Adrenal gland (tissue), 12 donors: ENCODE results near the gene F12. TPM values are rescaled to one million over a fixed set of nuclear protein-coding genes. Genes with fewer than 3 reads are reported as not detected.

ENCODE experiments used
- DNase-seq, 7 donors: peaks; one replicate each; pipeline ENCODE4 v3.0.0-alpha.2; 2019 to 2020
- H3K27ac ChIP-seq, 5 donors: fragments of 200-600 bp; sonication (generic) in 4 of 5; 1 replicate in 3 of 5; 2 replicates in 2 of 5; pipeline versions ENCODE4 v1.5.1 to v1.8.0; 2016 to 2020; ENCODE audit warnings: mild to moderate bottlenecking in 1 of 5
- H3K27me3 ChIP-seq: fragments of 200-600 bp; 2 replicates; pipeline ENCODE4 v1.8.0; 2021
- H3K36me3 ChIP-seq, 2 donors: fragments of 200-600 bp; replicated peaks in 1 of 2; 1 replicate in 1 of 2; 2 replicates in 1 of 2; pipeline versions ENCODE4 v1.5.1 to v1.8.0; 2018 to 2022
- H3K4me1 ChIP-seq, 2 donors: fragments of 200-600 bp; replicated peaks in 1 of 2; 1 replicate in 1 of 2; 2 replicates in 1 of 2; pipeline versions ENCODE4 v1.5.1 to v1.8.0; 2018 to 2021
- H3K4me3 ChIP-seq, 4 donors: fragments of 200-600 bp; sonication (generic) in 3 of 4; one replicate each; pipeline ENCODE4 v1.5.1; 2016 to 2018
- H3K9me3 ChIP-seq, 3 donors: fragments of 200-600 bp; sonication (generic) in 1 of 3; replicated peaks in 1 of 3; 1 replicate in 2 of 3; 2 replicates in 1 of 3; pipeline versions ENCODE4 v1.5.1 to v1.8.0; 2016 to 2021
- CTCF ChIP-seq, 6 experiments: fragments of 450-650 bp in 4 of 6; fragments of 200-600 bp in 2 of 6; sonication (generic) in 1 of 6; IDR thresholded peaks; 1 replicate in 5 of 6; 2 replicates in 1 of 6; pipeline versions ENCODE4 v1.5.1 to v1.8.0; 2016 to 2021; ENCODE audit warnings: antibody characterized with exemption in 6 of 6, mild to moderate bottlenecking in 2 of 6, moderate library complexity in 1 of 6
- POLR2A ChIP-seq, 2 donors: fragments of 450-650 bp; IDR thresholded peaks; one replicate each; pipeline ENCODE4 v1.6.1; 2017; ENCODE audit warnings: antibody characterized with exemption in 2 of 2, mild to moderate bottlenecking in 2 of 2, moderate library complexity in 1 of 2
- WGBS, 4 donors: extraction: QIAGEN DNeasy Blood & Tissue Kit in 2 of 4; methylation state at CpG; one replicate each; pipeline versions ENCODE4 v1.1.5 to v1.1.7; 2013 to 2017; 5-methylcytosine and 5-hydroxymethylcytosine counted together
- intact Hi-C, 2 donors: fragments of 100-400 bp; cut with DNase I; formaldehyde crosslinking; loops; one replicate each; pipeline versions ENCODE4 v1.14.1 to v1.15.0; 2022 to 2023
- polyA plus RNA-seq, 3 donors: library from polyadenylated mRNA; stranded (reverse); fragments of 200-250 nt in 2 of 3; fragments of 350-450 nt in 1 of 3; fragmentation: Illumina TruSeq in 1 of 3; extraction: RNeasy Lipid Tissue Mini Kit (QIAGEN cat#74804) in 1 of 3; gene quantifications; one replicate each; pipeline ENCODE4 v1.2.3, GENCODE V29; 2013 to 2014
- total RNA-seq, 9 donors: library from RNA; depleted of rRNA in 4 of 9; stranded (reverse); fragments of >200 nt in 4 of 9; fragments of 120-200 nt in 1 of 9; fragmentation: NEBNext Ultra II Directional in 1 of 9; extraction: Animal tissue kit (Norgen Biotek cat#: 25700) in 1 of 9; gene quantifications; one replicate each; pipeline versions ENCODE4 v1.1.0 to v1.2.4, GENCODE V29; 2013 to 2023
- donor health status: healthy with polysubstance abuse.
- donor health status: Bipolar disorder and iron deficiency.
- donor health status: DM: yes; HTN: yes; CAD: no.
- donor health status: DM: no; HTN: no; CAD: no.
- donor health status: DM: no; HTN: no; CAD: no.
- donor health status: DM: yes; HTN: yes; CAD: no.

F12 gene
- total and polyA plus RNA-seq, 12 donors, result 0.11 to 0.80 (median 0.36) TPM; not detected in 3

- TF ChIP-seq POLR2A (IDR thresholded peaks at IDR 0.05) (no peak), CTCF (IDR thresholded peaks at IDR 0.05) (no peak)
- WGBS, 4 donors, result 54 to 78% (median 75%) methylated on average over 9 to 14 of the region's 14 CpGs
- Histone ChIP-seq H3K36me3 (no peaks in the 10 kb centered on the region), H3K27me3 (peaks cover 11% of the 10 kb centered on the region), H3K9me3 (no peaks in the 10 kb centered on the region), H3K4me1 (no peaks in the 10 kb centered on the region), H3K4me3 (no peak overlapping the region), H3K27ac (no peak overlapping the region)
- intact Hi-C loops, result loop anchor here in 1 of 2 donors (10.0 kb wide), 1 partner anchor 73 kb away; the partner anchor contains the start of gene MXD3
- DNase-seq, result no peak
These were observed 22.0 kb downstream of the F12 start for GRCh38 chr5:177387405-177387804.

- TF ChIP-seq CTCF (IDR thresholded peaks at IDR 0.05), result no peak
- TF ChIP-seq POLR2A (IDR thresholded peaks at IDR 0.05), result no peak
- intact Hi-C loops, result loop anchor here in 1 of 2 donors (10.0 kb wide), 1 partner anchor 72 kb away; the partner anchor contains the start of gene MXD3
- no peaks in the 10 kb centered on the region for H3K4me1 ChIP-seq
- H3K27me3 ChIP-seq, result peaks cover 12% of the 10 kb centered on the region
- H3K9me3 ChIP-seq, result no peaks in the 10 kb centered on the region
- no peaks in the 10 kb centered on the region for H3K36me3 ChIP-seq
- no peak for DNase-seq
- no peak overlapping the region for H3K4me3 ChIP-seq
- H3K27ac ChIP-seq, result no peak overlapping the region
- WGBS, 4 donors, result 75 to 84% (median 82%) methylated on average over 7 to 8 of the region's 8 CpGs
These were observed 22.8 kb downstream of the F12 start for GRCh38 chr5:177386542-177386941.

GRCh38 chr5:177385720-177386119 is 23.6 kb downstream of the F12 start:
- Histone ChIP-seq H3K9me3 (no peaks in the 10 kb centered on the region), H3K4me1 (no peaks in the 10 kb centered on the region), H3K4me3 (no peak overlapping the region), H3K27ac (no peak overlapping the region), H3K36me3 (no peaks in the 10 kb centered on the region), H3K27me3 (peaks cover 12% of the 10 kb centered on the region)
- DNase-seq, result no peak
- TF ChIP-seq CTCF (IDR thresholded peaks at IDR 0.05) (no peak), POLR2A (IDR thresholded peaks at IDR 0.05) (no peak)
- intact Hi-C loops, result loop anchor here in 1 of 2 donors (10.0 kb wide), 1 partner anchor 71 kb away; the partner anchor contains the start of gene MXD3
- WGBS, 4 donors, result 48 to 72% (median 68%) methylated on average over 5 to 11 of the region's 11 CpGs; no CpG with 5 or more reads in 1 of the 4 donors

GRCh38 chr5:177384134-177384533 is 25.2 kb downstream of the F12 start, which contains the start of gene SLC34A1:
Gene SLC34A1, plus strand, starts transcription at chr5:177384434. Its CDS starts 1,308 bp downstream, at chr5:177385742.
- Histone ChIP-seq H3K4me3 (no peak within 1 kb of the TSS), H3K4me1 (no peaks in the 10 kb centered on the region), H3K36me3 (no peaks in the 10 kb centered on the region), H3K27me3 (peaks cover 12% of the 10 kb centered on the region), H3K27ac (no peak within 1 kb of the TSS), H3K9me3 (no peaks in the 10 kb centered on the region)
- TF ChIP-seq POLR2A (IDR thresholded peaks at IDR 0.05), result no peak
- no peak for TF ChIP-seq CTCF (IDR thresholded peaks at IDR 0.05)
- DNase-seq, result no peak
- intact Hi-C loops, result loop anchor here in 1 of 2 donors (10.0 kb wide), 1 partner anchor 69 kb away; the partner anchor contains the start of gene MXD3
- 42 to 73% (median 63%) methylated on average over 4 of the region's 4 CpGs for WGBS, 4 donors
